HepG2 (cell line): Measurements from ENCODE around the gene ABCC10. TPM values are rescaled to one million over a fixed set of nuclear protein-coding genes. Genes with fewer than 3 reads are reported as not detected.

Experiments used
- ETS1 ChIP-seq: sonication (generic); formaldehyde crosslinking; IDR thresholded peaks from 2 replicates; pipeline ENCODE4 v1.4.0; 2020; ENCODE audit warnings: missing genetic modification reagents
- GPN1 ChIP-seq: sonication (generic); formaldehyde crosslinking; IDR thresholded peaks from 2 replicates; pipeline ENCODE4 v1.5.1; 2020; ENCODE audit warnings: missing genetic modification reagents, borderline replicate concordance
- HNRNPH1 ChIP-seq: fragments of 200-400 bp; formaldehyde crosslinking; optimal IDR thresholded peaks from 2 replicates; pipeline ENCODE3; 2017; ENCODE audit warnings: mild to moderate bottlenecking, low read depth, low read length
- KMT2B ChIP-seq: IDR thresholded peaks from 2 replicates; pipeline ENCODE4 v1.6.1; 2016; ENCODE audit warnings: missing genetic modification reagents, missing compliant biosample characterization
- MAFK ChIP-seq, 2 experiments: IDR thresholded peaks in 1 of 2; conservative IDR thresholded peaks in 1 of 2; 2 replicates each; pipeline ENCODE4 v1.6.1; 2011; ENCODE audit warnings: improper control_type of control experiment in 2 of 2, low read length in 2 of 2
- MNT ChIP-seq: fragments of 450-650 bp; IDR thresholded peaks from 2 replicates; pipeline ENCODE4 v1.6.1; 2016
- NRL ChIP-seq: sonication (generic); formaldehyde crosslinking; IDR thresholded peaks from 2 replicates; pipeline ENCODE4 v1.5.0; 2020; ENCODE audit warnings: missing genetic modification reagents, mild to moderate bottlenecking, moderate library complexity, borderline replicate concordance
- PCBP1 ChIP-seq: fragments of 200-400 bp; formaldehyde crosslinking; IDR thresholded peaks from 2 replicates; pipeline ENCODE4 v1.6.1; 2017; ENCODE audit warnings: mild to moderate bottlenecking, low read depth, low read length, borderline replicate concordance
- POLR2A ChIP-seq, 2 experiments: IDR thresholded peaks; 2 replicates each; pipeline ENCODE4 v1.6.1; 2011; ENCODE audit warnings: low read depth in 2 of 2, low read length in 2 of 2, mild to moderate bottlenecking in 1 of 2, moderate library complexity in 1 of 2; ENCODE audit not compliant: insufficient read depth in 1 of 2
- PRDM4 ChIP-seq: sonication (generic); formaldehyde crosslinking; IDR thresholded peaks from 2 replicates; pipeline ENCODE4 v1.9.0; 2021; ENCODE audit warnings: missing genetic modification reagents, borderline replicate concordance
- SRSF4 ChIP-seq: fragments of 200-400 bp; formaldehyde crosslinking; IDR thresholded peaks from one replicate; pipeline ENCODE4 v1.6.1; 2018; ENCODE audit warnings: mild to moderate bottlenecking, low read depth, low read length, moderate library complexity; ENCODE audit not compliant: poor library complexity, severe bottlenecking
- TCF12 ChIP-seq, 2 experiments: fragments of 450-650 bp in 1 of 2; sonication (generic) in 1 of 2; formaldehyde crosslinking in 1 of 2; IDR thresholded peaks; 2 replicates each; pipeline versions ENCODE4 v1.6.1 to v1.8.0; 2017 to 2022; ENCODE audit warnings: antibody characterized with exemption in 1 of 2, mild to moderate bottlenecking in 1 of 2, missing genetic modification reagents in 1 of 2, moderate library complexity in 1 of 2
- YEATS2 ChIP-seq: sonication (generic); formaldehyde crosslinking; IDR thresholded peaks from 2 replicates; pipeline ENCODE4 v1.4.0; 2020; ENCODE audit warnings: missing genetic modification reagents, borderline replicate concordance
- ZMAT5 ChIP-seq: sonication (generic); formaldehyde crosslinking; IDR thresholded peaks from 2 replicates; pipeline ENCODE4 v1.5.0; 2020; ENCODE audit warnings: mild to moderate bottlenecking, low read depth, missing genetic modification reagents, borderline replicate concordance
- ZMYM4 ChIP-seq: sonication (generic); formaldehyde crosslinking; IDR thresholded peaks from 2 replicates; pipeline ENCODE4 v1.8.1; 2023; ENCODE audit warnings: mild to moderate bottlenecking, missing genetic modification reagents
- ZNF343 ChIP-seq: sonication (generic); formaldehyde crosslinking; IDR thresholded peaks from 2 replicates; pipeline ENCODE4 v1.4.0; 2020; ENCODE audit warnings: mild to moderate bottlenecking, missing genetic modification reagents
- polyA plus RNA-seq, 8 experiments: library from polyadenylated mRNA; depleted of rRNA in 3 of 8; stranded (reverse) in 7 of 8; unstranded in 1 of 8; fragments of >200 nt; fragmentation: Illumina TruSeq in 4 of 8; extraction: Trizol in 4 of 8; gene quantifications; 2 replicates each; pipeline versions ENCODE4 v1.2.1 to v1.2.3, GENCODE V29; 2011 to 2016; ENCODE audit warnings: low read depth in 4 of 8, missing spikeins in 1 of 8, mixed read lengths in 1 of 8; ENCODE audit not compliant: insufficient read depth in 1 of 8
- total RNA-seq, 5 experiments: library from RNA; depleted of rRNA; stranded (reverse); fragments of >200 nt; fragmentation: Illumina TruSeq; extraction: Trizol; gene quantifications; 2 replicates each; pipeline ENCODE4 v1.2.3, GENCODE V29; 2016; ENCODE audit warnings: low read depth in 1 of 5

Gene ABCC10
- total and polyA plus RNA-seq, 2 of the 13 experiments (the other 11 are each of a cell fraction or from before 2014, with no cell fraction given): 16.0 to 24.3 TPM

- TF ChIP-seq KMT2B (CRISPR knock-in tag): no peak
- TF ChIP-seq TCF12 (IDR thresholded peaks at IDR 0.05): no peak
- TF ChIP-seq TCF12 (CRISPR knock-in tag; IDR thresholded peaks at IDR 0.05): 0 out of 2 replicates have a peak, but pooled peaks have one; percentile 8
- TF ChIP-seq SRSF4: no peak
- TF ChIP-seq PRDM4 (CRISPR knock-in tag): no peak
- no peak for TF ChIP-seq POLR2A (IDR thresholded peaks at IDR 0.05; ENCODE audit: insufficient read depth in 1 of 2, low read depth in 2 of 2, low read length in 2 of 2)
- TF ChIP-seq ZMYM4 (CRISPR knock-in tag): no peak
- TF ChIP-seq ZNF343: no peak
- TF ChIP-seq MNT: no peak
- 0 out of 2 replicates have a peak, but pooled peaks have one; percentile 3 for TF ChIP-seq PCBP1
- no peak for TF ChIP-seq YEATS2
- no peak for TF ChIP-seq GPN1
- TF ChIP-seq MAFK (conservative IDR thresholded peaks at IDR 0.05 in 1 of 2, IDR thresholded peaks at IDR 0.05 in 1 of 2; ENCODE audit: low read length in 2 of 2): no peak
- no peak for TF ChIP-seq HNRNPH1
- TF ChIP-seq NRL (CRISPR knock-in tag): no peak
- no peak for TF ChIP-seq ZMAT5 (CRISPR knock-in tag)
- TF ChIP-seq ETS1: no peak
Observed at GRCh38 chr6:43476746-43477145, 49.4 kb downstream of the ABCC10 start (continued).
